Panc1 (cell line): ENCODE measurements around the gene ZNF407.

ENCODE experiments used
- POLR2AphosphoS5 ChIP-seq: IDR thresholded peaks from 2 replicates; pipeline ENCODE4 v1.6.1; 2012; ENCODE audit warnings: mild to moderate bottlenecking, low read depth, low read length, moderate library complexity
- SIN3A ChIP-seq: IDR thresholded peaks from 2 replicates; pipeline ENCODE4 v1.6.1; 2012; ENCODE audit warnings: low read depth, mild to moderate bottlenecking, low read length, moderate library complexity, borderline replicate concordance; ENCODE audit not compliant: insufficient read depth
- TF ChIP-seq, protein P1 (sequence below): fragments of 450-650 bp; IDR thresholded peaks from 2 replicates; pipeline ENCODE4 v1.5.1; 2017; ENCODE audit warnings: mild to moderate bottlenecking
- TF ChIP-seq, protein P2 (sequence below), 2 experiments: IDR thresholded peaks; 2 replicates each; pipeline ENCODE4 v1.6.1; 2011 to 2012; ENCODE audit warnings: low read depth in 2 of 2, control low read depth in 1 of 2, low read length in 1 of 2, mild to moderate bottlenecking in 1 of 2, moderate library complexity in 1 of 2; ENCODE audit not compliant: insufficient read depth in 1 of 2

DNA sequence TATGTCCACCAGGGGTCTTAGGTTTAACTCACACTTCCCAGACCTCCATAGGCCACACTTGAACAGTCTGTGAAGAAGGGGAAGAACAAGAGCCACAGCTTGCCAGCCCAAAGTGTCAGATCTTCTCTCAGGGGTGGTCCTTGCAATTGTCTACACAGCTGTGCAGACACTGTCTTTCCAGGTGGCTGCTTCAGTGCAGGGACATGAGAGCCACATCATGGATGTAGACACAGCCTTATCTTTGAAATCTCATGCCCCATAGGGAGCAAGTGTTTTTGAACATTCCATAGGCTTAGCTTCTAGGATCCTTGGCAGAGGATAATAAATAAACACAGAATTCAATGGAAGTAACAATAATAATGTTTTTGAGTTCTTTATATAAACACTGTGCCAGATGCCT, 6.7 kb downstream of the ZNF407 start:
- TF ChIP-seq SIN3A: no peak
- TF ChIP-seq, protein P1, sequence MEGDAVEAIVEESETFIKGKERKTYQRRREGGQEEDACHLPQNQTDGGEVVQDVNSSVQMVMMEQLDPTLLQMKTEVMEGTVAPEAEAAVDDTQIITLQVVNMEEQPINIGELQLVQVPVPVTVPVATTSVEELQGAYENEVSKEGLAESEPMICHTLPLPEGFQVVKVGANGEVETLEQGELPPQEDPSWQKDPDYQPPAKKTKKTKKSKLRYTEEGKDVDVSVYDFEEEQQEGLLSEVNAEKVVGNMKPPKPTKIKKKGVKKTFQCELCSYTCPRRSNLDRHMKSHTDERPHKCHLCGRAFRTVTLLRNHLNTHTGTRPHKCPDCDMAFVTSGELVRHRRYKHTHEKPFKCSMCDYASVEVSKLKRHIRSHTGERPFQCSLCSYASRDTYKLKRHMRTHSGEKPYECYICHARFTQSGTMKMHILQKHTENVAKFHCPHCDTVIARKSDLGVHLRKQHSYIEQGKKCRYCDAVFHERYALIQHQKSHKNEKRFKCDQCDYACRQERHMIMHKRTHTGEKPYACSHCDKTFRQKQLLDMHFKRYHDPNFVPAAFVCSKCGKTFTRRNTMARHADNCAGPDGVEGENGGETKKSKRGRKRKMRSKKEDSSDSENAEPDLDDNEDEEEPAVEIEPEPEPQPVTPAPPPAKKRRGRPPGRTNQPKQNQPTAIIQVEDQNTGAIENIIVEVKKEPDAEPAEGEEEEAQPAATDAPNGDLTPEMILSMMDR: no peak
- no peak for TF ChIP-seq POLR2AphosphoS5
- TF ChIP-seq, protein P2, sequence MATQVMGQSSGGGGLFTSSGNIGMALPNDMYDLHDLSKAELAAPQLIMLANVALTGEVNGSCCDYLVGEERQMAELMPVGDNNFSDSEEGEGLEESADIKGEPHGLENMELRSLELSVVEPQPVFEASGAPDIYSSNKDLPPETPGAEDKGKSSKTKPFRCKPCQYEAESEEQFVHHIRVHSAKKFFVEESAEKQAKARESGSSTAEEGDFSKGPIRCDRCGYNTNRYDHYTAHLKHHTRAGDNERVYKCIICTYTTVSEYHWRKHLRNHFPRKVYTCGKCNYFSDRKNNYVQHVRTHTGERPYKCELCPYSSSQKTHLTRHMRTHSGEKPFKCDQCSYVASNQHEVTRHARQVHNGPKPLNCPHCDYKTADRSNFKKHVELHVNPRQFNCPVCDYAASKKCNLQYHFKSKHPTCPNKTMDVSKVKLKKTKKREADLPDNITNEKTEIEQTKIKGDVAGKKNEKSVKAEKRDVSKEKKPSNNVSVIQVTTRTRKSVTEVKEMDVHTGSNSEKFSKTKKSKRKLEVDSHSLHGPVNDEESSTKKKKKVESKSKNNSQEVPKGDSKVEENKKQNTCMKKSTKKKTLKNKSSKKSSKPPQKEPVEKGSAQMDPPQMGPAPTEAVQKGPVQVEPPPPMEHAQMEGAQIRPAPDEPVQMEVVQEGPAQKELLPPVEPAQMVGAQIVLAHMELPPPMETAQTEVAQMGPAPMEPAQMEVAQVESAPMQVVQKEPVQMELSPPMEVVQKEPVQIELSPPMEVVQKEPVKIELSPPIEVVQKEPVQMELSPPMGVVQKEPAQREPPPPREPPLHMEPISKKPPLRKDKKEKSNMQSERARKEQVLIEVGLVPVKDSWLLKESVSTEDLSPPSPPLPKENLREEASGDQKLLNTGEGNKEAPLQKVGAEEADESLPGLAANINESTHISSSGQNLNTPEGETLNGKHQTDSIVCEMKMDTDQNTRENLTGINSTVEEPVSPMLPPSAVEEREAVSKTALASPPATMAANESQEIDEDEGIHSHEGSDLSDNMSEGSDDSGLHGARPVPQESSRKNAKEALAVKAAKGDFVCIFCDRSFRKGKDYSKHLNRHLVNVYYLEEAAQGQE (IDR thresholded peaks at IDR 0.05; ENCODE audit: insufficient read depth in 1 of 2, low read depth in 2 of 2, low read length in 1 of 2): no peak
